ENCODE measurements around the gene ZNF800.

ZNF800 gene

DNA sequence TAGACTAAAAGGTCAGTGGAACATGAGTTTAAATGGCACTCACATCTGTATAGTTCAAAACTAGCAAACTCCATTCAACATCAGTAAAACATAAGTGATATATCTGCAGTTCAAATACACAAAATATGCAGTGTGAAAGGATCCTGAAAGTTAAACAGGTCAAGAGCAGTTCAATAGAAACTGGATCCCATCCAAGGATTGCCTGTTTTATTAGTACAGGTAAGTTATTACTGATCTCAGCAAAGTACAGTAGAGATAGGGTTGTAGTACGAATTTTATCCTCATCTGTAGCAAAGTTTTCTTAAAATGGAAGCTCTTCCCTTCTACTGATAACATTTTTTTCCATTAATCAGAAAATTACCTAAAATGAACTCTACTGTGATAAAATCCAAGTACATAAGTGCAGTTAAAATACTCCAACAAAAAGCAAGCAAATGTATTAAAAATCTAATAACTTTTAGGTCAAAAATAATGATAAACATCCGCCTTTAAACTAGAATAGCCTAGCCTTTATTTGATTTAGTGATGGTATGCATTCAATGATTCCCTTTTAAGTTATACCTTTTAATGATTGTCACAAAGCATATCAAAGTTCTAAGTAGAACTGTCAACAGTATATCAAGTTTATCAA, 2.2 kb downstream of the ZNF800 start:
- DNase-seq (ENCODE audit: low spot score): no peak

DNA sequence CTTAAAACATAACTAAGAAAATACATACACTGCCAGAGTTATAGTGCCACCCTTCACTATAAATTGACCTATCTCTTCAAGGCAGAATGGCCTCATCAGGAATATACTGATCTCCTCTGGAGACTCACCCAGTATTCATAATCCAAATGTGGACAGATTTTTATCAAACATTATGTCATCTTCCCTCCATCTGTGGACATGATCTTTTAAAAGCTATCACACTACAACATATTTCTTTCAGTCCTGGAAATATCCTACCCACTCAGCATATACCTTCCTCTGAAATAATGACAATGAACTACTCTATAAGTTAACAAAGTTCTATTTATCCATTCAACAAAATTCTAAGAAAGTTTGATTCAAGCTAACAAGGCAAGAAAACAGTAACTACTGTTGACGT, 3.2 kb downstream of the ZNF800 start:
- no peak for DNase-seq (ENCODE audit: low spot score)

DNA sequence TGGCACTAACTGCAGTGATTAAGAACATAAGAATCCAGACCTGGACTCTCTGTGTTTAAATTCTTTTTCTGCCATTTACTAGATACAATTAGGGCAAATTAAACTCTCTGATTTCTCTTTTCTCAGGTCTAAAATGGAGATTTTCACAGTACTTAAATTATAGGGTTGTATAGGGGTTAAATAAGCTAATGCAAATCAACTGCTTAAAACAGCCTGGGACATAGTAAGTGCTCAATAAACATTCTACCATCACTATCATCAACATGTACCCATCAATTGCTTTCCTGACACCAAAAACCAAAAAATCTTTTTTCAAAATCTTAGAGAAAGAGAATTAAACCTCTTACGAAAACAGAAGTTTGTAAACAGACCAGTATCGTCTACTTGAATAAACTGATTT, 4.5 kb downstream of the ZNF800 start:
- no peak for DNase-seq (ENCODE audit: low spot score)

DNA sequence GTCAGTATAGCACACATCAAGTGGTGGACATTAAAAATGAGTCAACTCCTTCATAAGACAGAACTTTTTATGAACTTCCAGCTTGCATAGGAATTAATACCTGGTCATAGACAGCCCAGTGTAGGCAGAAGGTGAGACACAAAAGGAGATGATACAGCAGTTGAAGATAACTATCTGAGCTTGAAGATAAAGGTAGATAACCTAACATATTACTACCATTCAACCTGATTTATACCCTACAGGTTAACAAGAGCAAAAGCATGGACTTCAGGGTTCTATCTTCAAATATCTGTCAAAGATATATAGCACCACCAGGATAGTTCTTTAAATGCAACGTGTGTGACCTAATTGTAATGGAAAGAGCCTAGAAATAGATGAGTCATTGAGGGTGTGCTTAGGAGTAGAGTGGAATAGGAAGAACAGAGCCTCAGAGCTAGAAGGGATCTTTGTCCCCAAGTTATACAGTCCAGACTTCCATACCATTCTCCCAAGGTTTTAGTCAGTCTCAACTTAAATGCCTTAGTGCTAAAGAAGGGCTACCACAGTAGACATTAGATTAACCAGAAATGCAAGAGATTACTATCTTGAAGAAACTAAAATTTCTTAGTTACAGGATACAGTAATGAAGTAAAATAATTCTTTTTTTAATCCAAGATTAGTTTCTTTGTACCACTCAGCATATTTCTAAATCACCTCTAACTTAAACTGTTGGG, 9.2 kb downstream of the ZNF800 start:
- DNase-seq (ENCODE audit: low spot score): no peak

DNA sequence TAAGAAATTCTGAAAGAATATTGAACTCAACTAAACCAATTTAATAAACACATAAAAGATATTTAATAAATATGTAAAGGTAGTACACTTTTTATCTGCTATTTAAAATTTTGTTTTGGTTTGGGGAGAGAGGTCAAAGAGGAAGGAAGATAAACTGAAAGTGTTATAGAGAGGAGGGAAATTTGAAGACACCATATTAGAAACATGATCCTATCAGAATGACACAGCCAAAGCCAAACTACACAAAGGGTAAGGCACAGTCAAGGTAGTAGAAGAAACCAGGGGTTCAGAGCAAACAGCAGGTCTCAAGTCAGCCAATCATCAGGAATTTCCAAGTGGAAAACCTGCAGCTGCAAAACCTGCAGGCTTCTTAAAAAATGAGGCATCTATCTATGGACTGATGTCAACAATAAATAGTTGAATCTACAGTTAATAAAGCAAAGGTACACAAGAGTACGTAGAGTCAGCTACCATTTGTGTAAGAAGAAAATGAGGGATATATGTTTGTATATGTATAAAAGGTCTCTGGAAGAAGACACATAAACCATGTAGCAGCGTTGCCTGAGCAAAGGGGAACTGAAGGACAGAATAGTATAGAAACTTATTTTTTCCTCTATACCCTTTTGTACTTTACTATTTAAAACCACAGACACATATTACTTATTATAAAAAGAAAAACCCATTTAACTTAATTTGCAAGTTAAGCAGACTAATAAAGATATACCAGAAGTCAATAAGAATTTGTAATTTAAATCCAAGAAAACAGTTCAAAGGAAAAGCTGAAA, 10.0 kb downstream of the ZNF800 start:
- DNase-seq (ENCODE audit: low spot score): no peak

DNA sequence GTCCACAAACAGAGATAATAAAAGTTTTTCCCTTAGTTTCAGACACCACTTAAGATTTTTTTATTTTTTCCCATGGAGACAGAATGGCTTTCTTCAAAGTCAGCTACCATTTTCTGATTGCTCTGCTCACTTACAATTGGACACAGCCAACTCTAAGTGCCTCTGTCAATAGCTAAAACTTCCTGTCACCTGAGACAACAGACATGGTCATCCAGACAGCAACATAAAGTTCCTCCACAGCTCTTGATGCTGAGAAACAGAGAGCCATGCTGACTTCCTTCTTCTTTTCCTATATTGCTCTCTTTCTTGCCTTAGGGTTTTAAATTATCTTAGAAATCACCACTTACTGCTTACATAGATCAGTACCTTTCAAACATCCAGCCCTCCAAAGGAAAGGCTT, 12.0 kb downstream of the ZNF800 start:
- no peak for DNase-seq (ENCODE audit: low spot score)

DNA sequence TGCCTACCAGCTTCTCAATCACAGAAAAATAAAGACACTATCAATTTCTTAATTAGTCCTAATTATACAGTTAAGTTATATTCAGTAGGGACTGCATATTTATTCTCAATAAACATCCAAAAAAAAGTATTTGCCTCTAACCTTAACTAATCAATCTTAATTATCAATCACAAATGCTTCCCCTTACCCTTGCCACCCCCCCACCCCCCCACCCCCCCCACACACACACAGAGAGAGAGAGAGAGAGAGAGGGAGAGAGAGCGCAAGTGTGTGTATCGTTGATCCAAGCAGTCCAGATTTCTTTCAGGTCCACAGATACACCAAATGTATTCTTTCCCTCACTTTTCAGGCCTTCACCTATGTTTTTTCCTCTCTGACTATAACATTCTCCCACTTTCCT, 12.9 kb downstream of the ZNF800 start:
- DNase-seq (ENCODE audit: low spot score): no peak

DNA sequence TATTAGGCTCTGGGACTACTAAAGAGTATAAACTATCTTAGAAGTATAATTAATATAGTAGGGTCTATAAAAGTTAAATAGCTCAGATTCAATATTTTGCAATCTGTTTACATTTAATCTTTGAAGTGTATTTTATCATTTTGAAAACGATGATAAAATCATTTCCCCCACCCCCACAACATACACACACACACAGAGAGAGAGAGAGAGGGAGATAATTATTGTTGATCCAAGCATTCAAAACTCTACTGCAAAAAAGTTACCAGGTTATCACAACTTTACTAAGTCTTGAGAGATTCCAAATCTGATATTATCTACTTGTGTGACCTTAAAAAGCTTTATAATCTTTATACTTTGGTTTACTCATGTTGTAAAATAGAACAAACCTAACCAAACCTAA, 14.0 kb downstream of the ZNF800 start:
- no peak for DNase-seq (ENCODE audit: low spot score)

DNA sequence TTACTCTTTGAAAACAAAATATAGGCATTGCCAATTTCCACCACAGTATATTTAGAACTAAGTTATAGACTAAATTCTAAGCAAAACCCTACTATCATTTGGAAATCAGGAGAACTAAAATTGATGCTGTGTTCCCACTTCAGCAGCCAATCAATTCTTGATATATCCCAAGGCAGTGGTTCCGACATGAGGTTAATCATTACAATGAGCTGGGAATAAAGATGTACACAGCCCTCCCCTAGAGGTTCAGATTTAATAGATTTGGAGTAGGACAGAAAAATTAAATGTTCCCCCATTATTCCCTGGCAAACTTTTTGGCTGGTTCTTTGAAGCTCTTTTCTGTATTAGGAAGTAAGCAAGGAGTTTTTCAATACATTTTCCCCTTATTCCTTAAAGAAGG, 15.1 kb downstream of the ZNF800 start:
- DNase-seq (ENCODE audit: low spot score): no peak

DNA sequence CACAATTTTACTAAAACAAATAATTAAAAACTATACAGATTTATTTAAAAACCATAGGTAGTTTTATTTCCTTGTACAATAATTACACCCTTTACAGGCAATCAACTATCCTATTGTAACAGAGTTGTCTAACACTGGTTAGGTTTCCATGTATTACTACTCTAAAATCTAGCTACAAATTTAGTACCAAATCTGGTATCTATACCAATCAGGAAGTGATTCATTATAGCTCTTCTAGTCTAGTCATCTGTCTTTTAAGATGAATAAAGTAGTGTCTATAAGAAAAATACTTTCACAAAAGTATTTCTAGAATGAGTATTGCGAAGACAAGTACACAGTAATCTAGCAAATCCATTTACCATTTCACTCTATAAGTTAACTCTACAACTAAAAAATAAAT, 16.9 kb downstream of the ZNF800 start:
- DNase-seq (ENCODE audit: low spot score): no peak

DNA sequence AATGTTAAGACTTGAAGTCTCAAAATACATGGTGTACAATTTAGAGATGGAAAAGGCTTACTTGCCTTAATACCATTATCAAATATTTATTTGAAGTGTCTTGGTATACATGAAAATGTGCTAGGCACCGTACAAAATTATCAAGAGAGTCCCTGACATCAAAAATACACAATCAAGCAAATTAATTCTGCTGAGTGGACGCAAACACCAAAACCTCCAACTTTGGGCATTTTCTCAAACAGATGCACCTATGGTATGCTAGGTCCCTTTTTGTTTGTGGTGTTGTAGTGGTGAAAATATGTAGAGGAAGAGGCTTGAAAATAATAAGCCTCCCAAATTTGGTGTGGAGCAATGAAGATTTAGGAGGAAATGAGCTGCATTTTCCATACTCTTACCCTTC, 24.8 kb downstream of the ZNF800 start:
- DNase-seq (ENCODE audit: low spot score): no peak

DNA sequence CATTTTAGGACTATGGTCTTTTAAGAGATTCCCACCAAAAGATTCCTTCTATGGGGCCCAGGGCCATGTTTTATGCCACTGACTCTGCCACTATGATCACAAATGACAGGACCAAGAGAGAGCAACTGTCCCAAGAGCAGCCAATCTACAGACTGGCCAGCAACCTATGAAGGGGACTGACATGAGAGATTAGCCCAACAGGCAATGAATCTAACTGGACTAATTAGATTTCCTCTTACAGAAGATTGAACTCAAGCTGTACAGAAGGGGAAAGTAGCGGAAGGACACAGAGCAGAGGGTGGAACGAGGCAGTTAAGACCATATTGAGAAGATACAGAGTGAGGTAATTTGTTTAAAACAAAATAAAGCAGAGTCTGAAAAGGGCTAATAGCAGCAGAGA, 25.8 kb downstream of the ZNF800 start:
- no peak for DNase-seq (ENCODE audit: low spot score)

DNA sequence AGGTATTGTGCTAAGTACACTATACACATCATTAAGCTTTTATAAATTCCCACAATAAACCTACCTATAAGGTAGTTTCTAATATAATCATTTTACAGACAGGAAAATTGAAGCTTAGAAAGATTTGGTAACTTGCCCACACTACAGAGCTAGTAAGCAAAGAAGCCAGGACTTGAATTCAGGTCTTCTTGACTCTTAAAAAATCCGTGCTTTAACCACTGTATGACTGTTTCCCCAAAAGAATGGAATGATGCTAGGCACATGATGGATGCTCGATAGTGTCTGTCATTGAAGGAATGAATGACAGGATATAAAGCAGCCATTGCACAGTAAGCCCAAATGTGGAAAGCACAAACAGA, 26.6 kb downstream of the ZNF800 start:
- DNase-seq (ENCODE audit: low spot score): no peak

DNA sequence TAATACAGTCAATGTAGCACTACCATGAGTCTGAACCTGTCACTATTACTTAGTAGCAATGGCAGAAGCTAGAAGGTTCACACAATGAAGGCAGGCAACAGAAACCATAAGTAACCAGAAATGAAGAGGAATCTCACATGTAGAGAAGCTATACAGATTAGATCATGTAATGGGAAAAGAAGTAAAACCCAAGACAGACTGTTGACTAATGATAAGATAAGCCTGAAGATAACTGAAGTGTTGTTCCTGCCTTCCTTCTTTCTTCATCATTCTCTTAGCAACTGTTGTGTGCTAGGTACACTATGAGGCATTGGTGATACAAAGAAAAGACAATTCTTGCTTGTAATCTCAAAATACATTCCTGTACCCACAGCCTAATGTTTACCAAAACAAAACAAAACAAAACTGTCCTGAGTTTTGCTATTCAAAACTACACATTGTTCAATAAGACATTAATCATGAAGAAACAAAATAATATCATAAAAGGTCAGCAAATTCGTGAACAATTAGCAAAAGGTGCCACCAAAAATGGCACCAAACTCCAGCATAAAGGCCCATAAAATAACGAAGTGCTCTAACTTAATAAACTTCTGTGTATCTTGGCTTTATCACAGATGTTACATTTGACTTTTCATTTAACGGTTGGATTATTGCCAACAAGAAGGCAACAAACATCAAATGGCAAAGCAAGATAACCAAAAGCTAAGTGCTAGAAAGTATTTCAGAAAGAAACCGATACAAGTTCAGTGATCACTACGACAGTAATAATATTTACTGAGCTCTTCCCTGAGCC, 27.1 kb downstream of the ZNF800 start:
- no peak for DNase-seq (ENCODE audit: low spot score)

DNA sequence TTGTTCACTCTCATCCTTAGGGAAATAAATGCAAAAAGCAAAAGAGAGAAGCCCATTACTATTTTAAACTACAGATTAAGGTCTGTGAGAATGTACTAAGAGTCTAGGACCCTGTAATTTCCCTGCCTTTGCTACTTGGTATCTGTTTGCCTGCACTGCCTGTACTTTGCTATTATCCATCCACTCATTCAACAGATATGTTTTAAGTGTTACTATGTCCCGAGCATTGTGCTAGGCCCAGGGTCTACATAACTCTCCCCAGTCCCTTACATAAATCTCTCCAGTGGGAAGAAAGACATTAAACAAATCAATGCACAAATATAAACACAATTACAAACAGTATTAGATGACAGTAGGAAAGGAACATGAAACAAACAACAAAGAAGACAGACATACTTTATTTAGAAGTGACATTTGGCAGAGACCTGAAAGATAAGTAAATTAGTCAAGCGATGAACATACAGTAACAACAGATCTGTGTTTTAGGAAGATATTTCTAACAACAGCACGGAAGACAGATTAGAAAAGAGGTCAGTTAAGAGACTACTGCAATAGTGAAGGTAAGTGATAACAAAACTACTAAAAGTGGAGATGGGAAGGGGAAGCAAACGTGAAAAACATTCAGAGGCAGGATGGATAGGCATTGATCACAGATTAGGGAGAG, 30.0 kb downstream of the ZNF800 start:
- DNase-seq (ENCODE audit: low spot score): no peak

DNA sequence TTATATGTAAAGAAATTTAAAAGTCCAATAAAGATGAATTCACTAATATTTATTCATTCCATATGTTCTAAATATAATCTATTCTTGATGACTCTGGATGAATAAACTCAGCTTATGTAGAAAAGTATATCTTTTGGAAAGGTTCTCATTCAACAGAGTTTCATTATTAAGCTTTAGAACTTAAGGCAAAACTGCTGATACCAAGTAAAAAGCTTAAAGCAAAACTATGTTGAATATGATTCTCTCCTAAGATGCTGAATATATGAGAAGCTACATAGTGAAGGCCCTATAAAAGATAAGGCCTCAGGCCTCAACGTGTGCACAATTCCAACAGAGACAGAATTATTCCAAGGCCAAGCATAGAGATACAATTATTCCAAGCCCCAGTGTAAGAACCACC, 30.8 kb downstream of the ZNF800 start:
- DNase-seq (ENCODE audit: low spot score): no peak

DNA sequence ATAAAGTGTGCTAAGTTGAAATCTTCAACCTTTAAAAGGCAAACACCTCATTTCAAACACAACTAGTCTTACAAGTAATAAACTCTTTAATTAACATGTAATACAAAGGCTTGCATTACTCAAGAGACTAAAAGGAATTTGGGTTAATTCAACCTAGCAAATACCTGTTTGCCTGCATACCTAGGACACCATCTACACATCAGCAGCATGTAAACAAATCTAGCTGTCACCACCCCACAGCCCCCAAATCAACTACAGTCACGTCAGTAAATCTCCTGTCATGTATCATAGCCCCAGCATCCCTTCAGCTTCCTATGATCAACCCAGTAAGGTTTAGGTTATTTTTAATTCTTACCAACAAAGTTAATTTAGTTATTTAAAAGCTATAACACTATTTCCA, 33.5 kb downstream of the ZNF800 start:
- no peak for DNase-seq (ENCODE audit: low spot score)

DNA sequence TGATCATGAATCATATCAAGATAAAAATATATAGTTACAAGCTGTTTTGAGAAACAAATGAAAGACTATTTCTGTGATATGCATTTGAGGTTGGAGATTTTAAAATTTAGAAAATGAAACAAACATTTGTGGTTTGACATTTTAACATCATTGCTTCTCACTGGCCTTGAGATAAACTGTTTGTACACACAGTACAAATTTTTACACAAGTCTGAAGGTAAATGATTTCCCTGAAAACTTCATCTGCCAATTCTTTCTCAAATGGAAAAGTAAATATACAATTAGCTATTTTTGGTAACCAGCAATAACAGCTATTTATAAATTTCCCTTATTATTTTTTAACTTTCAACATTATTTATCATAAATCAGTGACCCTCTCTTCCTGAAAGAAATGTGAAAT, 38.6 kb downstream of the ZNF800 start:
- DNase-seq (ENCODE audit: low spot score): no peak

DNA sequence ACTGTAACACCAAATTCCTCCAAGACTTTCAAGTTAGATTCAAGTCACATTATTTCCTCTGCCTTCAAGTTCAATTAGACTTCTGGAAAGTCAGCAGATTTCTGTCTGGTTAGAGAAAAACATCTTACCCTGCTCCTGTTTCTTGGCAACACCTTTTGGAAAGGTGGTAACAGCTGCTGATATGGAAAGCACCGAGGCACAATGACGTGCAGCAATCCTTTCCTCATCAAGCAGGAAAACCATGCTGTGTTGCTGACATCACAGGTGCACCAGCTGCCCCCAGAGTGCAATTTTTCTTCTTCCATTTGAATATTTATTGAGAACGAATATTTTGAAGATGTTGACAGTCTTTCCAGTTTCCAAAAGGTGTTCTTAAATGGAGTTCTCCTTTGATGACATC, 41.9 kb downstream of the ZNF800 start:
- no peak for DNase-seq (ENCODE audit: low spot score)

DNA sequence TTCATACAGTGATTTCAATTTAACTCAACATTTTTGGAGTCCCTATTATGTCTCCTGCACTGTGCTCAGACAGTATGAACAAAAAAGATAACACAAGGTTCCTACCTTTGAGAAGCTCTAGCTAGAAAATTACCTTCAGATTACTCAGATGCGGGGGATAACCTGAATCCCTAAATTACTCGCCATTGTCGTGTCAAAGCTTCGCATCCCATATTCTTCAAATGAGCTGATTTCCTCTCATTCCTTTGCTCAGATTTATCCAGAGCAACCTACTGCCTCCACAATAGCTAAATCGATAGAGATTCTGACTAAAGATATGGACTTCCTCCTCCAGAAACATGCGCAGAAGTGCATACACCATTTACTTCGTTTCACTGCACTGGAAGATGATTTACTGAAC, 42.6 kb downstream of the ZNF800 start:
- DNase-seq (ENCODE audit: low spot score): no peak

DNA sequence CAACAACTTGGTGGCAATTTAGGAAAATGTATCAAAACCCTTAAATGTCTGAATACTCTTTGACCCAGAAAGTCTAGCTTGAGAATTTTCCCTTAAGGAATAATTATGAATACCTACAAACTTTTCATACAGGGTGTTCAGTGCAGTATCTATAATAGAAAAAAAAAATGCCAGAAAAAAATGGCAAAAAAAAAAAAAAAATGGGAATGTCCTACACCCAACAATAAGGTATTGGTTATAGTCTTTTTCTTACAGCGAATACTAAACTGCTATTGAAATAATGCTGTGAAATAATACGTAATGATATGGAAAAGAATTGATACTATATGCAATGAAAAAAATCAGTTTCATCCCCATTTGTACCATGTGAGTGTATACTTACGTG, 44.3 kb downstream of the ZNF800 start:
- DNase-seq (ENCODE audit: low spot score): no peak

DNA sequence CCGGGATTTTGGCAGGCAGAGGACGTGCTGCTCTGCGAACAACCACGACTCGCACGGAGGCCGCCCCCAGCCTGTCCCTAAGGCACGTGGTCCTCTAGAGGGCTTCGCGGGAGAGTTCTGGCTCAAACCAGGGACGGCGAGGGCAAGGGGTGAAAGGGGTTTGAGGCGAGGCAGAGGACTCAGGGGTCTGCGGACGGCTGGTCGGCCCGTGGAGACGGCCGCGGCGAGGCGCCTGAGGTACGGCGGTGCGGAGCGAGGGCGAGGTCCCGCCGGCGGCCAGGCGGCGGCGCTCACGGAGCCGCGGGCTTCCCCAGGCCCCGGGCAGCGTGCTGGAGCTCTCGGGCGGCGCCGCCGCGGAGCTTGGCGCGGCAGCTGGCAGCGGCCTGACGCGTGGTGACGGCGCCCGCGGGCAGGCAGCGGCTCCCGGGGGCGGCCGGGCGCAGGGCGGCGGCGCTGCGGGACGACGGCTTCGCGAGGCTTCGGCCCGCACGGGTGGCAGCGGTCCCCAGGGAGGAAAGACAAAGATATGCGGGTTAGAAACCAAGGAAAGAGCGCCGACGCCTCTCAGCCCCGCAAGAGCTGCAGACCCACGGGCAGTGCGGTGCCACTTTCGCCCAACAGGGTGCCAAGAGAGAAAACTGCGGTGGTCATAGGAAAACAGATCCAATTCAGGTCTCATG, 44.8 kb downstream of the ZNF800 start:
- DNase-seq (ENCODE audit: low spot score): peak; percentile 61

Measured in CD4-positive, alpha-beta T cell treated with Interleukin-15 for 4 hours (primary cell).